ENCODE results near the gene OR2M2. TPM values are rescaled to one million over a fixed set of nuclear protein-coding genes. Genes with fewer than 3 reads are reported as not detected.

The OR2M2 gene
- total RNA-seq, 1 donor from 2014 or later = not detected

DNA sequence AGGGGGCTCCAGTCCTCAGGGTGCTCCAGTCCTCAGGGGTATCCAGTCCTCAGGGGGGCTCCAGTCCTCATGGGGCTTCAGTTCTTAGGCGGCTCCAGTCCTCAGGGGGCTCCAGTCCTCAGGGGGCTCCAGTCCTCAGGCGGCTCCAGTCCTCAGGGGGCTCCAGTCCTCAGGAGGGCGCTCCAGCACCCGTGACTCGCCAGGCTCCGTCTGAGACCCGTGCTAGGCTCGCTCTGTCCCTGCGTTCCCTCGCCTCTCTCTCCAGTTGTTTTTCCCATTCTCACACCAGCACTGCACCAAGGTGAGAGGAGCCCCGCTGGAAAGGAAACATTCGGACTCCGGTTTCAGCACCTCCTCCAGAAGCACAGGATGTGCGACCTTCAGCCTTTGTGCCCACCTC, 9.4 kb upstream of the OR2M2 start:
- TF ChIP-seq, protein P1, sequence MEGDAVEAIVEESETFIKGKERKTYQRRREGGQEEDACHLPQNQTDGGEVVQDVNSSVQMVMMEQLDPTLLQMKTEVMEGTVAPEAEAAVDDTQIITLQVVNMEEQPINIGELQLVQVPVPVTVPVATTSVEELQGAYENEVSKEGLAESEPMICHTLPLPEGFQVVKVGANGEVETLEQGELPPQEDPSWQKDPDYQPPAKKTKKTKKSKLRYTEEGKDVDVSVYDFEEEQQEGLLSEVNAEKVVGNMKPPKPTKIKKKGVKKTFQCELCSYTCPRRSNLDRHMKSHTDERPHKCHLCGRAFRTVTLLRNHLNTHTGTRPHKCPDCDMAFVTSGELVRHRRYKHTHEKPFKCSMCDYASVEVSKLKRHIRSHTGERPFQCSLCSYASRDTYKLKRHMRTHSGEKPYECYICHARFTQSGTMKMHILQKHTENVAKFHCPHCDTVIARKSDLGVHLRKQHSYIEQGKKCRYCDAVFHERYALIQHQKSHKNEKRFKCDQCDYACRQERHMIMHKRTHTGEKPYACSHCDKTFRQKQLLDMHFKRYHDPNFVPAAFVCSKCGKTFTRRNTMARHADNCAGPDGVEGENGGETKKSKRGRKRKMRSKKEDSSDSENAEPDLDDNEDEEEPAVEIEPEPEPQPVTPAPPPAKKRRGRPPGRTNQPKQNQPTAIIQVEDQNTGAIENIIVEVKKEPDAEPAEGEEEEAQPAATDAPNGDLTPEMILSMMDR (conservative IDR thresholded peaks at IDR 0.05) = no peak
- no peaks in the 10 kb centered on the region for H3K27me3 Mint-ChIP-seq (ENCODE audit: low read depth)
- no peak overlapping the region for H3K27ac Mint-ChIP-seq (ENCODE audit: unreplicated experiment)
- no peaks in the 10 kb centered on the region for H3K4me1 Mint-ChIP-seq
- H3K36me3 Mint-ChIP-seq (ENCODE audit: low read depth) = peaks cover 6% of the 10 kb centered on the region
- DNase-seq (ENCODE audit: low read depth, low spot score) = no peak
- H3K4me3 Mint-ChIP-seq = no peak overlapping the region
- peaks cover 5% of the 10 kb centered on the region for H3K9me3 Mint-ChIP-seq

DNA sequence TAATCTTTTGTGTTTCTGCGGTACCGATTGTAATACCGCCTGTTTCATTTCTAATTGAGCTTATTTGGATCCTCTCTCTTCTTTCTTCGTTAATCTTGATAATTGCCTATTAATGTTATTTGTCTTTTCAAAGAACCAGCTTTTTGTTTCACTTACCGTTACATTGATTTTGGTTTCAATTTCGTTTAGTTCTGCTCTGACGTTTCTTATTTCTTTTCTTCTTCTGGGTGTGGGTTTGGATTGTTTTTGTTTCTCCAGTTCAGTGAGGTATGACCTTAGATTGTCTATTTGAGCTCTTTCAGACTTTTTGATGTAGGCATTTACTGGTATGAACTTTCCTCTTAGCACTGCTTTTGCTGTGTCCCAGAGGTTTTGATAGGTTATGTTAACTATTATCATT, 9.4 kb downstream of the OR2M2 start:
- TF ChIP-seq, protein P1 (conservative IDR thresholded peaks at IDR 0.05) = no peak
- Mint-ChIP-seq H3K9me3 (peaks cover 30% of the 10 kb centered on the region), H3K27ac (ENCODE audit: unreplicated experiment) (no peak overlapping the region), H3K4me3 (no peak overlapping the region), H3K27me3 (ENCODE audit: low read depth) (no peaks in the 10 kb centered on the region), H3K4me1 (no peaks in the 10 kb centered on the region), H3K36me3 (ENCODE audit: low read depth) (peaks cover 19% of the 10 kb centered on the region)
- DNase-seq (ENCODE audit: low read depth, low spot score) = no peak

DNA sequence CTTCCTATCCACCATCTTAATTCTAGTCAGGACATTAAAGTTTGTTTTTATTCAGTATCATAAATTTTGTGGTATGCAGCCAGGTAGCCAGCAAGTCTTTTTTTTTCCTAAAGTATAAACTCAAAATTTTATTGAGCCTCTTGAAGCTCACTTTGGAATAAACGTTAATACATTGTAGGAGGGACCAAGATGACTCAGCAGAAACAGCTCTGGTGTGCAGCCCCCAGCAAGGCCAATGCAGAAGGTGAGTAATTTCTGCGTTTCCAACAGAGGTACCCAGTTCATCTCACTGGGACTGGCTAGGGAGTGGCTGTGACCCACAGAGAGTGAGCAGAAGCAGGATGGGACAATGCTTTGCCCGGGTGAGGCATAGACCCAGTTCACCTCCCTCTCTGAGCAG, 12.7 kb downstream of the OR2M2 start:
- H3K9me3 Mint-ChIP-seq = peaks cover 23% of the 10 kb centered on the region
- H3K4me1 Mint-ChIP-seq = no peaks in the 10 kb centered on the region
- H3K36me3 Mint-ChIP-seq (ENCODE audit: low read depth) = peaks cover 17% of the 10 kb centered on the region

DNA sequence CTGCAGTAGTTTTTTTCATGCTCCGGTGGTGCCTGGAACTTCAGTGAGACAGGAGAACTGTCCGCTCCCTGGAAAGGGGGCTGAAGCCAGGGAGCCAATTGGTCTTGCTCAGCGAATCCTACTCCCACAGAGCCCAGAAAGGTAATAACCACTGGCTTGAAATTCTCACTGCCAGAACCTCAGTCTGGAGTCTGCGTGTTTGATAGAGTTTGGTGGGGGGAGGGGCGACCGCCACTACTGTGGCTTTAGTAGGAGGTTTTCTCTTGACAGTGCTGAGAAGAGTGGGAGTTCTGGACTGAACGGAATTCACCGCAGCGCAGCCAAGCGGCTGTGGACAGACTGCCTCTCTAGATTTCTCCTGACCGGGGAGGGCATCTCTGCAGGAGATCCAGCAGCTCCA, 14.4 kb downstream of the OR2M2 start:
- DNase-seq (ENCODE audit: low read depth, low spot score) = no peak
- TF ChIP-seq, protein P1 (conservative IDR thresholded peaks at IDR 0.05) = no peak
- Mint-ChIP-seq H3K9me3 (peaks cover 19% of the 10 kb centered on the region), H3K27ac (ENCODE audit: unreplicated experiment) (no peak overlapping the region), H3K4me1 (no peaks in the 10 kb centered on the region), H3K27me3 (ENCODE audit: low read depth) (no peaks in the 10 kb centered on the region), H3K36me3 (ENCODE audit: low read depth) (peaks cover 12% of the 10 kb centered on the region), H3K4me3 (no peak overlapping the region)

More for the DNA sequence above, 12.7 kb downstream of the OR2M2 start:
- Mint-ChIP-seq H3K27me3 (ENCODE audit: low read depth) (no peaks in the 10 kb centered on the region), H3K4me3 (no peak overlapping the region), H3K27ac (ENCODE audit: unreplicated experiment) (no peak overlapping the region)
- no peak for DNase-seq (ENCODE audit: low read depth, low spot score)
- TF ChIP-seq, protein P1 (conservative IDR thresholded peaks at IDR 0.05) = no peak

DNA sequence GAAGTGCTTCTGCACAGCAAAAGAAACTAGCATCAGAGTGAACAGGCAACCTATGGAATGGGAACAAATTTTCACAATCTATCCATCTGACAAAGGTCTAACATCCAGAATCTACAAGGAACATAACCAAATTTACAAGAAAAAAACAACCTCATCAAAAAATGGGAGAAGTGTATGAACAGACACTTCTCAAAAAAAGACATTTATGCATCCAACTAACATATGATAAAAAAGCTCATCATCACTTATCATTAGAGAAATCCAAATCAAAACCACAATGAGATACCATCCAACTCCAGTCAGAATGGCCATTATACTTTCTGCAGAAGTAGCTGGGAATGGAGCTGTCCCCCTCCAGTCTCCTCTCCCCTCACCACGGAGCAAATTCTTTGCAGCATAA, 19.5 kb downstream of the OR2M2 start:
- TF ChIP-seq, protein P1 (conservative IDR thresholded peaks at IDR 0.05) = no peak
- no peak overlapping the region for H3K27ac Mint-ChIP-seq (ENCODE audit: unreplicated experiment)
- H3K4me1 Mint-ChIP-seq = no peaks in the 10 kb centered on the region
- peaks cover 5% of the 10 kb centered on the region for H3K36me3 Mint-ChIP-seq (ENCODE audit: low read depth)
- no peaks in the 10 kb centered on the region for H3K27me3 Mint-ChIP-seq (ENCODE audit: low read depth)
- H3K9me3 Mint-ChIP-seq = peaks cover 18% of the 10 kb centered on the region
- H3K4me3 Mint-ChIP-seq = no peak overlapping the region
- no peak for DNase-seq (ENCODE audit: low read depth, low spot score)

DNA sequence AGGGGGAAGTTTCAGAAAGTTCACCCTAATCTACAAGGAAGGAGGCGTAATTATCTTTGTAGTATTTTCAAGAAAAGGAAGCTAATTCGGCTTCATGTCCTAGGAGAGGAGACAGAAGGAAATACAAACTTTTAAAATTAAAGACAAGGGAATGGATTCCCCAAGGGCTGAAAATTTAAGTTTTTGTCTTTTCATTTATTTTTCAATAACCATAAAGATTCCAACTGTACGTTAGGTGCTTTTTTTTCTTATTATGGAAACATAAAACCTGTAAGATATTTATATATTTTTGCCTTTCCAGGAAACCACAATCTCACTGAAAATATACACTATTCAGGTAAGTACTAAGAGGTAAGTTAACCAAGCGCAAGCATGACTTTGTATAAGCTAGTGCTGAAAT, 22.3 kb downstream of the OR2M2 start, which contains the start of gene OR2M3:
Gene OR2M3 (plus strand): TSS at position 301 of the 400 bp plus-strand sequence. CDS start 5,803 bp downstream, outside the sequence.
- Mint-ChIP-seq H3K36me3 (ENCODE audit: low read depth) (peaks cover 2% of the 10 kb centered on the region), H3K4me3 (no peak within 1 kb of the TSS), H3K27ac (ENCODE audit: unreplicated experiment) (no peak within 1 kb of the TSS), H3K27me3 (ENCODE audit: low read depth) (no peaks in the 10 kb centered on the region), H3K9me3 (peaks cover 16% of the 10 kb centered on the region), H3K4me1 (no peaks in the 10 kb centered on the region)
- DNase-seq (ENCODE audit: low read depth, low spot score) = no peak
- TF ChIP-seq, protein P1 (conservative IDR thresholded peaks at IDR 0.05) = no peak
